Tibial artery (tissue), 4 donors: Measurements from ENCODE around the gene KRT78.

Source experiments
- DNase-seq, 2 donors: peaks; one replicate each; pipeline ENCODE4 v3.0.0-alpha.2; 2019
- H3K27ac ChIP-seq, 2 donors: fragments of 200-600 bp; sonication (generic) in 1 of 2; 1 replicate in 1 of 2; 2 replicates in 1 of 2; pipeline ENCODE4 v1.5.1; 2018 to 2019; ENCODE audit warnings: mild to moderate bottlenecking in 1 of 2
- H3K27me3 ChIP-seq, 2 donors: fragments of 200-600 bp; sonication (generic) in 1 of 2; one replicate each; pipeline versions ENCODE4 v1.5.1 to v1.6.0; 2016 to 2019
- H3K36me3 ChIP-seq, 3 donors: fragments of 200-600 bp; sonication (generic) in 2 of 3; one replicate each; pipeline ENCODE4 v1.5.1; 2016 to 2019; ENCODE audit warnings: mild to moderate bottlenecking in 2 of 3
- H3K4me1 ChIP-seq, 4 donors: fragments of 200-600 bp; sonication (generic) in 2 of 4; 1 replicate in 3 of 4; 2 replicates in 1 of 4; pipeline ENCODE4 v1.5.1; 2016 to 2019
- H3K4me3 ChIP-seq, 2 donors: fragments of 200-600 bp; sonication (generic) in 1 of 2; 1 replicate in 1 of 2; 2 replicates in 1 of 2; pipeline ENCODE4 v1.5.1; 2018 to 2019; ENCODE audit warnings: mild to moderate bottlenecking in 2 of 2
- H3K9me3 ChIP-seq, 3 donors: fragments of 200-600 bp; sonication (generic) in 1 of 3; one replicate each; pipeline ENCODE4 v1.5.1; 2016 to 2019
- CTCF ChIP-seq, 2 experiments: fragments of 200-600 bp in 1 of 2; fragments of 450-650 bp in 1 of 2; IDR thresholded peaks; one replicate each; pipeline ENCODE4 v1.5.1; 2017 to 2019; ENCODE audit warnings: antibody characterized with exemption in 2 of 2, mild to moderate bottlenecking in 1 of 2, moderate library complexity in 1 of 2
- intact Hi-C: fragments of 100-400 bp; cut with DNase I; formaldehyde crosslinking; loops from one replicate; pipeline ENCODE4 v1.15.0; 2023; ENCODE audit warnings: low total_unique reads

KRT78 gene

DNA sequence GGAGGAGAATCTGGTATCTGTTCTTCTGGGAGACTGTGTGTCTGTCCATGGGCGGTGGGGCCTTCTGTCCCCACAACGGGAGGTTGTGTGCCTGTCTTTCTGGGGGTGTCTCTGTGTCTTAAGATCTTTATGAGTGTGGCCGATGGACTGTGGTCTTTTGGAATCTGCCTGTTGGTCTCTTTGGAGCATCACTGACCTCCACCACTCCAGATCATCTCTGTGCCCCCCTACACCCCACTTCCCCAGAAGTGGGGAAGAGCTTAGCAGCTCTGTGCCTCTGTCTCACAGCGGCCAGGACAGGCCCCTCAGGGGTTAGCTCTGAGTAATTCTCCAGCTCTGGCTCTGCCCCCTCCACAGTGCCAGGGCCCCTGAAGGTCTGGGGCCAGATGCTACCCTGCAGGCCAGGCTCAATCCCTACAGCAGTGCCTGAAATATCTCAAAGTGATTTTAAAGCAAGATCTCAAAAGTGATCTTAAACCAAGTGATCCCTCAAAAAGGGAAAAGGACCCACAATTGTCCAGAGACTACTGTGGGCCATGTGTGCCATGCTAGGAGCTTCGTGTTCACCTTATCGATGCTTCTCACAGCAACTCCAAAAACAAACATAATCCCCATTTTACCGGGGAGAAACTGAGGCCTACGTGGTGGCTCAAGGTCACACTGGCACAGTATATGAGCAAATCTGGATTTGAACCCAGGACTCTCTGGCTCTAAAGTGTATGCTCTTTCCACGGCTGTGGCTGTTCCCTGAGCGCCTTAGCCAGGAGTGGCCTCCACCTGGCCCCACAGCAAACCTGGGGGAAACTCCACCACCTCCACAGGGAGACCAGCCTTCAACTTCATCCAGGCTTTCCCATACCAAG is 26.0 kb upstream of the KRT78 start:
- no peak for TF ChIP-seq CTCF (IDR thresholded peaks at IDR 0.05)
- Histone ChIP-seq H3K36me3 (no peaks in the 10 kb centered on the region), H3K4me3 (peak overlapping the region; percentile 57), H3K27me3 (no peaks in the 10 kb centered on the region), H3K27ac (peak overlapping the region; percentile 83 to 85), H3K9me3 (no peaks in the 10 kb centered on the region), H3K4me1 (peaks cover 0 to 47% (median 30%) of the 10 kb centered on the region in 4 donors)
- intact Hi-C loops: loop anchor here (5.0 kb wide), 1 partner anchor 718 kb away; no protein-coding TSS in a partner anchor
- DNase-seq: no peak

GRCh38 chr12:52873832-52874572 is 25.2 kb upstream of the KRT78 start:
- intact Hi-C loops: no loop called here
- H3K4me3 ChIP-seq: peak overlapping the region; percentile 57
- peaks cover 0 to 39% (median 26%) of the 10 kb centered on the region in 4 donors for H3K4me1 ChIP-seq
- H3K27me3 ChIP-seq: no peaks in the 10 kb centered on the region
- no peak for TF ChIP-seq CTCF (IDR thresholded peaks at IDR 0.05)
- no peaks in the 10 kb centered on the region for H3K9me3 ChIP-seq
- H3K27ac ChIP-seq: peak overlapping the region; percentile 83 to 85
- peak; percentile 88 to 92 for DNase-seq
- no peaks in the 10 kb centered on the region for H3K36me3 ChIP-seq

DNA sequence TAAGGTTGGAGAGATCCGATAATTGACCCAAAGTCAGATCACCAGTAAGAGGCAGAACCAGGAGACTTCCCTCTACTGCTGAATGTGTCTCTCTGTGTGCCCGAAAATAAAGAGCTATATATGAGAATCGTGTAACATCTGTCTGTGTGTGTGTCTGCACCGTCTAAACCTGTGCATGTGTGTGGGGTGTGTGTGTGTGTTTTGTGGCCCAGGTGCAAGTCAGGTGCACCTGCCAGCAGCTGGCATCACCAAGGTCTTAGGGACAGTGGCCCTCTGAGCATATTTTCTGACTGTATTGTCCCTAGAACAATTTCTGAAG is 24.7 kb upstream of the KRT78 start:
- Histone ChIP-seq H3K27ac (peak overlapping the region; percentile 83 to 85), H3K4me1 (peaks cover 0 to 34% (median 25%) of the 10 kb centered on the region in 4 donors), H3K9me3 (no peaks in the 10 kb centered on the region), H3K27me3 (no peaks in the 10 kb centered on the region), H3K36me3 (no peaks in the 10 kb centered on the region), H3K4me3 (peak overlapping the region; percentile 57)
- no peak for DNase-seq
- intact Hi-C loops: no loop called here
- TF ChIP-seq CTCF (IDR thresholded peaks at IDR 0.05): no peak

DNA sequence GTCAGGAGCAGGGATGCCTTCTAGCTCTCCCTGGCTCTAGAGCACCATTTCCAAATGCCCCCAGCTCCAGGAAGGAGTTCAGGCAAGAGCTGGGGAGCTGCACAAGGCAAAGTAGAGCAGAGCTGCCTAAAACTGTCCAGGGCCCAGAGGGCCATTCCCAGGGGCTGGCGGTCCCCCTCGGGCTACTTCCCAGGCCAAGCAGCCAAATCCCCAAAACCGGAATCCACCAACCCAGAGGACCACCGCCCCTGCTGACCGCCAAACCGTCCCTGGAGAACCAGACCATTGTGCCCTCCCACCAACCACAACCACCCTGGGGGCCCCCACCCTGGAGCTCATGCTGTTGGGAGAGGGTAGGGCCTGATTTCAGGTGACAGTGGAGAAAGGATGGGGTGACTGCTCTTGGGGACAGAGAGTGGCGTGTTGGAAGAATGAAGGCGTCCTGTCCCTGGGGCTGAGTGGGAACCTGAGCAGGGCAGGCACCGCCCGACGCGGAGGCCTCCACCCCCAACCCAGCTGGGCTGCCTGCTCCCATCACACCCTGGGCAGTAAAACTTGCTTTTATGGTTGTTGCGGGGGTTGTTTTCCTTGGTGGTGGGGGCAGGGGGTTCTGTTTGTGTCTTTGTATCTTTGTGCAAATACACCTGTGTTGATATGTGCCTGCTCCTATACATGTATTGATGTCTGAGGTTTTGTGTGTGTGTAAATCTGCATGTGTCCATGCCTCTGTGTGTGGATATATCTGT is 24.0 kb upstream of the KRT78 start:
- H3K27ac ChIP-seq: peak overlapping the region; percentile 83 to 85
- H3K4me1 ChIP-seq: peaks cover 0 to 35% (median 25%) of the 10 kb centered on the region in 4 donors
- no peak overlapping the region for H3K4me3 ChIP-seq
- intact Hi-C loops: no loop called here
- H3K27me3 ChIP-seq: no peaks in the 10 kb centered on the region
- no peak for TF ChIP-seq CTCF (IDR thresholded peaks at IDR 0.05)
- no peak for DNase-seq
- H3K36me3 ChIP-seq: no peaks in the 10 kb centered on the region
- no peaks in the 10 kb centered on the region for H3K9me3 ChIP-seq

DNA sequence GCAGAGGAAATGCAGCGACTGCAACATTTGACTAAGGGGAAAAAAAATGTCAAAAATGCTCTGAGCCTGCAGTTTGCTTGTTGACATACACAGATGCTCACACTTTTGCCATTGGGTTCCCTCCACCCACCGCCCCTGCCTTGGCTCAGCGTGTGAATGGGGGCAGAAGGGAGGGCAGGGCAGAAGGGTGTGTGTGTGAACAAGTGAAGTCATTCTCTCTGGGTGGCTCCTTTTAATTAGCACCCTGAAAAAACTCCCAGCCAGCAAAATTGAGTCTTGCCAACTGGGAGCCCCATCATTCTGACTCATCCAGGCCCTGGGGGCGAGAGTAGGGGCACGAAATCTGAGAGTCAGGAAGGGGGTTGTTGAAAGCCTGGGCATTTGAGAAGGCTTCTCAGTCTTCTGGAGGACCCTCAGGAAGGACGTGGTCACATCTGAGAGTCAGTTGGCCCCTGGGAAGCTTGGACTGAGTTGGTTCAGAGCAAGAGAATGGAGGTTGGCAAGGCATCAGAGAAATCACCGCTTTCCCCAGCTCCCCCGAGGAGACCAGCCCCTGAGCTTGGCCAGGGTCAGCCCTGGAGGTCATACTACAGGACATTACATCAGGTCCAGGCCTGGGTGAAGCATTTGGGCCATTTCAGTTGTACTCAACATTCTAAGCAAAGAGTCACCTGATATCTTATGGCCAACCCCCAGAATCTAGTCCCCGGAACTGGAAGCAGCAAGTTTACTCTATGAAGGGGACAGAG is 22.7 kb upstream of the KRT78 start:
- intact Hi-C loops: no loop called here
- H3K27me3 ChIP-seq: no peaks in the 10 kb centered on the region
- H3K4me1 ChIP-seq: peaks cover 0 to 41% (median 25%) of the 10 kb centered on the region in 4 donors
- H3K9me3 ChIP-seq: no peaks in the 10 kb centered on the region
- DNase-seq: peak in 1 of 2 donors; percentile 55
- peak overlapping the region; percentile 38 to 83 for H3K27ac ChIP-seq
- no peak for TF ChIP-seq CTCF (IDR thresholded peaks at IDR 0.05)
- H3K36me3 ChIP-seq: no peaks in the 10 kb centered on the region
- H3K4me3 ChIP-seq: no peak overlapping the region
